ENCODE measurements around the gene CTNNBIP1.

Gene CTNNBIP1

DNA sequence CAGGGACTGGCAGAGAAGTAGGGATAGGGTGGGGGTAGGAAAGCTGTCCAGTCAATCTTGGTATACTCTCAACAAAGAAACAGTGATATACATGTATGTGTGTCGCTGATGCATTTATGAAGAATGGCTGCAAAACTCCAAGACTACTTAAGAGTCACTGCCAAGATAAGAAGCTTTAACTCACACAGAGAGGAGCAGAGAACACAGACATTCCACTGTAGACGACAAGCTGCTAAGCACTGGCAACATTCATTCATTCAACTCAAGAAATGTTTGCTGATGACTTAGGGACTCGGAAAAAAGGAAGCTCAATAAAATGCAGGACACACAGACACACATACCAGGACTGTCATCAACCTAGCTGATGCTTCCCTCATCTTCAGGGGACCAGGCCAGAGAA lies 5.5 kb downstream of the CTNNBIP1 start:
- DNase-seq (ENCODE audit: low spot score): no peak

DNA sequence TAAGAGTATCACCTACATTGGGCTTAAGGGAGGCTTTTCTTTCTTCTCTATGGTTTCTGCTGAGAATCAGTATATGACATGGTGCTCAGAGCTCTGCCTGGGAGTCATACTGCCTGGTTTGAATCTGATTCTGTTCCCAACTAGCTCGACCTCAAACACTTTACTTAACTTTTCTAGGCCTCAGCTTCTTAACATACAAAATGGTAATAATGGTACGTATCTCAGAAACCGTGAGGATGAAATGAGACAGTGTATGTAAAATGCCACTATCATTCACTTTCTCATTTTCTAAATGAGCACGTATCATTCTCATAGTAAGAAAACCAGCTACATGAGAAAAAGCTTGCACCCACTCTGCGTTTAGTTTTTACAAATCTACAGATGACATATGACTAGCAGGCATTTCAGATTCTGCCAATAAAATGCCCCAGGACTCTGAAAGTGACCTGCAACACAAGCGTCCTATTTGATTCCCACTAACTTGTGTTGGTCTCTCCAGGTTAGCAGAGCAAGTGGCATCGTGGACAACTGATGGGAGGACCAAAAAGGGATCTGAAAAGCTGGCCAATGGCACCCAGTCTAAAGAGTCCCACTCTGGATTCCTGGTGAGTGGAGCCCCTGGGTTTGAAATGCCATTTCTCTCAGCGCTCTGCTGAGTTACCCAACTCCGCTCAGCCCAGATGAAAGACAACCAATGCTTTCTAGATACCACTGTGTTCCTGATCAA lies 6.1 kb downstream of the CTNNBIP1 start:
- DNase-seq (ENCODE audit: low spot score): no peak

DNA sequence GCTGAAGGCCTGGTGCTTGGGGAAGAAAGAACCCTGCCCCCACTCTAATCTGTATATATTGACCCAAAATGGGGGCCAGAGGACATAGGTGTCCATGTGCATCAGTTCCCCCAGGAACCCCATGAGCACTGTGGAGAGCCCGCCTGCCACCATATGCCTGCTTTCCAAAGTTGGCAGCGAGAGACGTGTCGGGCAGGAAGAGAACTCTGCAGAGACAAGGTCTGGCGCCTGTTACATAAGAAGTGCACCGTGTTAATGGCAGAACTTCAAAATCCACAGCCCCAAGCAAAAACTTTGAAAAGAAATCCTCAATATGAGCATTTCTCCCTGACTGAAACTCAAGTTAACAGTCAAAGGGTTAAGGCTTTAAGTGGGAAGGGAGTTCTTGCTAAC lies 8.0 kb downstream of the CTNNBIP1 start:
- no peak for DNase-seq (ENCODE audit: low spot score)

DNA sequence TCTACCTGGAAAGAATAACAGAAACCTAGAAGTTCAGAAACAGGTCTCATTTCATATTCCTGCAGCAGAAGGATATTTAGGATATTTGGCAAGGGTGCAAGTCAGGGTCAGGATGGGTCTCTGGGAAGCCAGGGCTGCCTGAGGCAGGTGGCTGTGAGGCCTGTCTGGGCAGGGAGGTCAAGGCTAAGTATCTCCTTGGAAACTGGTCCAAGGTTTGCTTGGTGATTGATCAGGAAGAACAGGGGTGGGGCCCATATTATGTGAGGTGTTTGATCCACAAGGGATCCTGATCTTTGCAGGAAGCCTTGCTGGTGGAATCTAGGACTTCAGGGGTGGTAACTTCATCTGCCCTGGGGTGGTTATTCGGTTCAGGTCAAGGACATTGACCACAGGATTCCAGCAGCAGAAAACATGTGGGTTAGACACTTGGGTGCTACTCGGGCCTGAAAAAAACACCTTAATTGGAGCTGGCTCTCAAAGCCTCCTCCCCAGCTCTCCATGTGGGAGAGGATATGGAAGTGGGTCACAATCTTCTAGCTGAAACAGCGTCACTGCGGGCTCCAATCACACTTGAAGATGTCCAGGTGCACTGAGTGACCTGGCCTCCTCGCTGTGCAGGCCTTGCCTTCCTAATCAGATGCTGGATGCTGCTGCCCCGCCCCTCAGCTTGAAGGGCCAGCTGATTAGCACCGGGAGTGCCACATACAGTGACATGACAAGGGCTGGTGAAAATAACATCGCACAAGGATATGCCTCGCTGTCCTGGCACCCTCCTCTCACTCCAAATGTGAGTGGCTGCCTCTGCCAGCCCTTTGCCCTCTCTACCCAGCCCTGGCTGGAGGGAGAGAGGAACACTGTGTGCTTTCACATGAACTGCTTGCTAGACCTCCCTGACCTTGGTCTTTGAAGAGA lies 8.7 kb downstream of the CTNNBIP1 start:
- no peak for DNase-seq (ENCODE audit: low spot score)

DNA sequence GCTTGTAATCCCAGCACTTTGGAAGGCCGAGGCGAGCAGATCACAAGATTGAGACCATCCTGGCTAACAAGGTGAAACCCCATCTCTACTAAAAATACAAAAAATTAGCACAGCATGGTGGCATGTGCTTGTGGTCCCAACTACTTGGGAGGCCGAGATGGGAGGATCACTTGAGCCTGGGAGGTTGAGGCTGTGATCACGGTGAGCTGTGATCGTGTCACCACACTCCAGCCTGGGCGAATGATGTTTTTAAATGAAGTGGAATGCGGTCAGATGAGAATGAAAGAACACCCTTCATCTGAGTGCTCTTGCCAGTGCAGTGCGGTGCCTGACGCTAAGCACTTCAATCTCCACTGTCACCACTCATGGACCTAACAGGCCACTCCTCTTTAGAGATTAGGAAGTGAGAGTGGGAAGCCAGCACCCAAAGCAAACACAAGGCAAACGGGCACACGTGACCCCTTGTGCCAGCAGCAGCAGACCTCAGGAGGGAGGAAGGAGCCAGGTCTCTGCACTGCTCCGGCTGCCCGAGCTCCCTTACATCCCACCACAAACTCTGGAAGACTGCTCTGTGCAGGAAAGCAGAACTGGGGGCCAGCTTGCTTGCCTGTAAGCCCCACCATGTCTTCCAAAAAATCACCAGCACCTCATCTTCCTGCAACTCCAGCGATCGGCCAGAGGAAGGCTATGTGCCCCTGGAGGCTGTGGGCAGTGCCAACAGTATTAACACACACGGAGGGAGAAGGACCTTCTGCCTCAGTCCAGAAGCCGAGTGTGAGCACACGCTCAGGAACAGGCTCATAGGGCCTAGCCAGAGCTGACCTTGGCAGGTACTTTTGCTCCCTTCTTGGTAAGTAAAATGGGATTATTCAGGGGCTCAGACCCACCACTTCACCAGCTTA lies 9.7 kb downstream of the CTNNBIP1 start:
- DNase-seq (ENCODE audit: low spot score): peak; percentile 4

DNA sequence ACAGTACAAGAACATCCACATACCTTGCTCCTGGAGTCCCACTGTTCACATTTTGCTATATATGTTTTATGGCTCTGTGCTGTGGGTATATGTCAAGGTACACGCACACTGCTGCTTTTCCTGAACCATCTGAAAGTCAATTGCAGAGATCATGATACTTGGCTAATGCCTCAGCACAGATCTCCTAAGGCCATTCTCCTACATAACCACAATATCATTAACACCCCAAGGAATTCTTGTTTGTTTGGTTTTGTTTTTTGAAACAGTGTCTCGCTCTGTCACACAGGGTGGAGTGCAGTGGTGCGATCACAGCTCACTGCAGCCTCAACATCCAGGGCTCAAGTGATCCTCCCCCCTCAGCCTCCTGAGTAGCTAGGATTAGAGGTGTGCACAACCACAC lies 16.0 kb downstream of the CTNNBIP1 start:
- DNase-seq (ENCODE audit: low spot score): no peak

DNA sequence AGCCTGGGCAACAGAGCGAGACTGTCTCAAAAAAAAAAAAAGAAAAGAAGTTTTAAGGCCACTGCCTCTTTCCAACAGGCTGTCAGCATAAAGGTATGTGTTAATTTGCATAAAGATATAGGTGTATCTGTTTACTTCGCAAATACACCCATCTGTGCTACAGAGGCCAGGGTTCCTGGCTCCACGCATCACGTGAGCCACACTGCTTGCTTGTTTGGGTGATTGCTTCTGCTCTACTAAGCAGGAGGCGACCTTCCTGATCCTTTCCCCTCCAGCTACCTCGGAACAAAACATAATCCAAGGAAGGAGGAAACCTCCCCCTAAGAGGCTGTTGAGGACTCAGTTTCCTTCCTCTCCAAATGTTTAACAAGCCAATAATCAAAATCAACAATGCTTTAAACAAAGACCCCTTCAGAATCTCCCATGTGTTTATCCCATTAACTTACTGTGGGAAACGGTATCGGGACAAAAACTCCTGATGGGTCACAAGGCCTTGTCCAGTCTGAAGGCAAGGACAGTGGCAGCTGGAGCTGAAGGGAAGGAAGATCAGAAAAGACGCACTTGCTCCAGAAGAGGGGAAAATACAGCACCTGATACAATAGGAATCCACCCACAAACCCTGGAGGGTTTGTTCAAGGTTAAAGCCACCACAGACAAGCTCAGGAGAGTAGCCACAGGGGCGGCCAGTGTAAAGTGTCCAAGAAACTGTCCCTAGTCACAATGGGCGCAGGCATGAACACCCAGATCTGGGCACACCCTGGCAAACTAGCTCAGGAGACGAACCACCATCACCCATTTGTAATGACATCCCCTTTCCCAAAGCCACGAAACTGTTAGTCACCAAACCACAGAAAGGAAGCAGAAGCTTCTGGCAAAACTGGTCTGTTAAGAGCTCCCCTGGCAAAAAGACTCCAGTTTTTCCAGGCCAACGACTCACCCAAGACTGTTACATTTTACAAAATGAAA lies 17.2 kb downstream of the CTNNBIP1 start:
- DNase-seq (ENCODE audit: low spot score): no peak

DNA sequence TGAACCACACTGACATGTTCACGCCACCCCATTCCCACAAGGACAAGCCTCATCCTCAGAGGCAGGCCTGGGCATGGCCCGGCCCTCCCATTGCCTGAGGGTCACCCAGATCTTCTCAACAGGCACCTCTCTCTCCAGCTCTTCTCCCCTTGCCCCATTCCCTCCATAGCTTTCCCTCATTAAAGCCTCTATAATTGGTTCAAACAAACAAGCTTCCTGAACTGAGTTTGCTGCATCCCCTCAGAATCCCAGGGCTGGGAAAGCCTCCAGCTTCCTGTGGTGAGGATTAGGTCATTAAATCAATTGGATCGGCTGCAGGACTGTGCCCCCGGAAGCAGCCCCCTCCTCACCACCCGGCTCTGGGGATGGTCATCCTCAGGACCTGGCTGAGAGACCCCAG lies 18.9 kb downstream of the CTNNBIP1 start:
- no peak for DNase-seq (ENCODE audit: low spot score)

DNA sequence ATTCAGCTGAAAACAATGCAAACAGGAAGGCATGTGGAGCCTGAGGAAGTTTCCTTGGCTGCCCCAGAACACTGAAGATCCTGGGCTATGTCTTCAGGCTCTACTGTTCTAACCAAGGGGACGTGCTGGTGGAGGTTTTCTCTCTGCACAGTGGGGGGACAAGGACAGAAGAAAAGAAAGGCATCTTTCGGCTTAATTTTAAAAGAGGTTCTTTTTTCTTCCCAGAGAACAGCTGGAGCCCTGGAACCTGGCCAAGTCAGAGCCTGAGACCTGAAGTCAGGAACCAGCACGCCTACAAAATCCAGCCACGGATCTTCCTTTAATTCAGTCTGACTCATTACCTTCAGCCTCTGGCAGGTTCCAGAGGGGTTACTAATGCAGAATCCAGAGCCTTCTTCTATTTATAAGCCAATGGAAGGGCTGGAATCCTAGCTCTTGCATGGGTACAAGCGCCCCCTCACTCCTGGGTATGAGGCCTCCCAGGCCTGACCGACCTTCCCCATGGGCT lies 19.8 kb downstream of the CTNNBIP1 start:
- DNase-seq (ENCODE audit: low spot score): no peak

DNA sequence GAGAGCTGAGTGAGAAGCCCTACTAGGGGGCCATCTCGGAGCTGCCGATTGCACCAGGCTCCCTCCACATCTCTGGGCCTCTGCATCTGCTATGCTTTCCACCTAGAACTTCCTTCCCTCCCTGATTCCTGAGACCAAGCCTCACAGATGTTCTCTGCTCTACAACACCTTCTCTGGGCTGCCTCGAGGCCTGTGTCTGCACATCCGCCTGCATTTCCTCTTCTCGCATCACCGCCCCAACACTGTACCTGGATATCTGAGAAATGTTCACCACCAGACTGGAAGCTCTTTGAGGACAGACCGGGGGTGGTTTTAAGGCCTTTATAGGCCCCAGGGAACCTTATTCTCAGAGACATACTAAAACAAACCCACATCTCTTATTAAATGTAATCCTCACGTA lies 20.7 kb downstream of the CTNNBIP1 start:
- DNase-seq (ENCODE audit: low spot score): no peak

DNA sequence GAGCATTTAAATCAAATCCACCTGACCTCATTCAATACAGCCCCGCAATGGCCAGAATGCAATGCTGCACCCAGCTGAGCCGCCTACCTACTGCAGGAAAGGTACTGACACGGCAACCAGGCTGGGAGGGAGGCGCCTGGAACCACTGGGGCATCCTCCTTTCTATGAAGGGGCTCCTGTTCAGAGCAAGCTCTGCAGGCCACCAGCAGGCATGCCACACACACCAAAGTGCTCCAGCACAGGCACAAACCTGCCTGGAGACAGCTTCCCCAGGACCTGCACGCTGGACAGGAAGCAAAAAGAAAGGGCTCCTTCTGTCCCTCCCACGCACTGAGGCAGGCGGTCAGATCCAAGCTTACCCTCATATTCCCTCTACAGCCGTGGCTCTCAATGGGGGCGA lies 21.2 kb downstream of the CTNNBIP1 start:
- no peak for DNase-seq (ENCODE audit: low spot score)

DNA sequence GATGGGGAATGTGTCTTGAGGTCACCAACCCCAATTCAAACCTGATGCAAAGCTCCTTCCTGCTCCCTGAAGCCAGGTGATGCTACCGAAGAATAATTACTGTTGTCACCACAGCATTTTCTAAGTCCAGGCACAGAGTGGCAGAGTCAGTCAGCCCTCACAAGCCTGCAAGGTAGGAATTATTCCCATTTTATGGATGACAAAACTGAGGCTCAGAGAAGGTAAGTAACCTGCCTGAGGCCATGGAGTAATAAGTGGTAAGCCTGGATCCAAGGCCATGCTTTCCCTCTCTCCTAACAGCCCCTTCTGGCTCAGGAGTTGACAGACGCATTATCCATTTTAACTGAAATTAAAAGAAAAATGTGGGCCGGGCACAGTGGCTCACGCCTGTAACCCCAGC lies 23.0 kb downstream of the CTNNBIP1 start:
- no peak for DNase-seq (ENCODE audit: low spot score)

DNA sequence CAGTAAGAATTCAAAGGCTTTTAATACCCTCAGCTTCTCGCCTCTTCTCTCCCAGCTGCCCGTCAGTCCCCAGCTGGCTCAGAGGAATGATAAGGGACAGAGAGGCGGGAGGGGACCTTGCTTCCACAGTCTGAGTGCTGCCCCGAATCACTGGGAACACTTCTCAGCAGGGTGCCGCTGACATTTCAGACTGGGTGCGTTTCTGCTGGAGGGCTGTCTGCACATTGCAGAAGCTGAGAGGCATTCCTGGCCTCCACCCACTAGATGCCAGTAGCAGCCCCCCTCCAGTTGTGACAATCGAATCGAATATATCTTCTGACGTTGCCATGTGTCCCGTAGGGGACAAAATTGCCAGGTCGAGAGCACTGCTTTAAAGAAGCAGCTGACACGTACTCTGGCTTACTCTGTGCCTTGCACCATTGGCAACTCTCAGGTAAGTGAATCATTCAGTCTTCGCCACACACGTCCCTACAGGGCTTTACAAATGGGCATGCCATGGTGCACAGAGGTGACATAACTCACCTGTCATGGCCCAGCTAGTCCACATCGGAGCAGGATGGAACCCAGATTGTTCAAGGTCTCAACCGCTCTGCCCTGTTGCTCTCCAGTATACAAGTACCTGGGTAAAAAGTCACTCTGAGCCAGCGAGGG lies 23.9 kb downstream of the CTNNBIP1 start:
- no peak for DNase-seq (ENCODE audit: low spot score)

DNA sequence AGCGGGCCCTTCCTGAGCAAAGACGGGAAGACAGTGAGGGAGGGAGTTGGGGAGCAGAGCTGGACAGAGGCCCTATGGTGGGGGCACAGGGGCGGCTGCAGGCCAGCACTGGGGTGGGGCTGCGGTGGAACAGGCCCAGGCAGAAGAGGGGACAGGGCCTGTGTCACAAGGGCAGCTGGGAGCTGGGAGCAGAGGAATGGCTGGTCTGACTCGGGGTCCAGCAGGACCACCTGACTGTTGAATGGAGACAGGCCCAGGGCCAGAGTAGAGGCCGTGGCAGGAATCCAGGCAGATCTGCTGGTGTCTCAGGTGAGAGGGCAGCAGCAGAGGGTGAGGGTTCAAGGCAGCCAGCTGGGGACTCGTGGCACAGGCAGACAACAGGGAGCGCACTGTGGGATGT lies 25.3 kb downstream of the CTNNBIP1 start:
- DNase-seq (ENCODE audit: low spot score): no peak

DNA sequence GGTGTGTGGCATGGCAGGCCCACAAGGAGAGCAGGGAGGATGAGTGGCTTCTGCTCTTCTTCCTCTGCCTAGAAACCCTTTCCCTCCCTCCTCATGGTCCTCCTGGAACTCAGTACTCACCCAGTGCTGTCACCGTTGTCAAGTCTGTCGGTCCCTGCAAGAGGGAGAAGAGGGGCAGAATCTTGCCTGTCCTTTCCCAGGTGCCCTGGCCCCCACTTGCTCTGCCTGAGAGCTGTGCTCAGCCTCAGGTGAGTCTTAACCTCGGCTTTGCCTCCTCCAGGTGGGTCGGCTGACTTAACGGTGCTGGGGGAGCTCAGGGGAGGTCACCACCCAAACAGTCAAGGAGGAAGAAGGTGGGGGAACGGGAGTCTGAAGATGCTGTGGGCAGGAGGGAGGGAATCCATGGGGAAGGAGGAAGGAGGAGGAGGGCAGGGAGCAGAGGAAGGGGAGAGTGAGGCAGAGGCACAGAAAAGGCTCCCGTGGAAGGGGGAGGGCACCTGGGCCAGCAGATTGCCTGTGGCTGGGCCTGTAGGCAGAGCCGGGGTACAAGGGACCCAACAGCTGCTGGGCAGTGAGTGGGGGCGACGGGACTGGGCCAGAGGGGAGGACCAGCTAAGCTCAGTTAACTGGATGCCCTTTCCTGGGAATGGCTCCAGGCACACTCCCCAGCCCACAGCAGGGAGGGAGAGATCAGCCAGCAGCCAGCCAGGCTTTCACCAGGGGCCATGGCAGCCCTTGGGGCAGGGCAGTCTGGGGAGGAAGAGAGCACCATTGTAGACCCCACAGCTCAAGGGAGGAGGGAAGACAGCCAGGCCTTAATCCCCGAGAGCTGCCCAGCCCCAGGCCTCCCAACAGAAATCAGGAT lies 26.3 kb downstream of the CTNNBIP1 start:
- no peak for DNase-seq (ENCODE audit: low spot score)

DNA sequence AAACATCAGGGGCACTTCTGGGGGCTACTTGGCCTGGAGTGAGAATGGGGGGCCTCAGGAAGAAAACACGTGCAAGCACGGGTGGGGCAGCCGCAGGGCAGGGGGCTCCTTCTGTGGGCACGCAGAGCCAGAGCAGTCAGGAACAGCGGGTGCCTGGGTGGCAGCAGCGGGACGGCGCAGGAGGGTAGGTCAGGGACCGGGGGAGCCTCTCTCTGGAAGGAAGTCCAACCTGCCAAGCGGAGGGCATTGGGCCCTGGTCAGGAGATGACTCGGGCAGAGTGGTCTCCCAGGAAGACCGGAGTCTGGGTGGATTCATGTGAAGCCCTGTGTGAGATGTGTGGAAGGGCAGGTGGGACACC lies 27.1 kb downstream of the CTNNBIP1 start:
- no peak for DNase-seq (ENCODE audit: low spot score)

DNA sequence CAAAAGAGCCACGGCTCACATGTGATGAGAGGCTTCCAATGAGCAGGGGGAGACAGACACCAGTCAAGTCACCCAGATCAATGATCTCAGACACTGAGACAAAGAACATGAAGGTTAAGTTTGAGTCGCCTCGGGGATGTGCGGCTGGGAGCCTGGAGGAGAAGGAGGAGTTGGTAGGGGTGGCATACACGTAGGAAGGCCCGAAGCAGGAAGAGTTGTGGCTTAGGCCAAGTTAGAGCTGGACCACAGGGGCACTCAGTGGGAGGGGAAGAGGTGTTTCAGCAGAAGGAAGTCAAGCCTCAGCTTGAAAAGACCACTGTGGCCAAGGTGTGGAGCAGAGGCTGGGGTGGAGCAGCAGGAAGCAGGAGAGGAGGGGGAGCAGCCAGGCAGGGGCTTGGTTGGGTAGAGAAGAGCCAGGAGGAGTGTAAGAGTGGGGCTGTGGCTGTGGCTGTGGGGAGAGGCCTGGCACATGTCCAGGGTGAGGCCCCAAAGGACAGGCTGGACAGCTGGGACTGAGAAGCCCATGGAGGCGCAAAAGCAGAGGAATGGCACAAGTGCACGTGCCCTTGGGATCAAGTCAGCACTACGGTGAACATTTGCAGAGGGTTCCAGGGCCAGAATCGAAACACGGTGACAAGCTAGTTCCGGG lies 27.6 kb downstream of the CTNNBIP1 start:
- no peak for DNase-seq (ENCODE audit: low spot score)

DNA sequence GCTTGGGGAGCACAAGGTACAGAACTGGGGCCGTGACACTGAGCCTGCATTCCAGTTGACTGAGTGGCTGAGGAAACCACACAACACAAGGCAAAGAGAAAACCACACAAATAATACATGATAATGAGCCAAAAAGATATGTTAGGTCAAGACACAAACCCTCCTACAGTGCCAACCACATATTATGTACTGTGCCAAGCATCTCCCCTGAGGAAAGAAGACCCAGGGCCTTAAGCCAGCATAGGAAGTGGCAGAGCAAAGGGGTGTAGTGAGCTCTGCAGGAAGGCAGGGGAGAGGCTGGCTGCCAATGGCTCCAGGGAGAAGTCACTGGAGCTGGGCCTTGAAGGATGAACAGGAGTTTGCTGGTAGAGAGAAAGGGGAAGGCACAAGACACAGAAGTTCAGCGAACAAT lies 28.2 kb downstream of the CTNNBIP1 start:
- no peak for DNase-seq (ENCODE audit: low spot score)

DNA sequence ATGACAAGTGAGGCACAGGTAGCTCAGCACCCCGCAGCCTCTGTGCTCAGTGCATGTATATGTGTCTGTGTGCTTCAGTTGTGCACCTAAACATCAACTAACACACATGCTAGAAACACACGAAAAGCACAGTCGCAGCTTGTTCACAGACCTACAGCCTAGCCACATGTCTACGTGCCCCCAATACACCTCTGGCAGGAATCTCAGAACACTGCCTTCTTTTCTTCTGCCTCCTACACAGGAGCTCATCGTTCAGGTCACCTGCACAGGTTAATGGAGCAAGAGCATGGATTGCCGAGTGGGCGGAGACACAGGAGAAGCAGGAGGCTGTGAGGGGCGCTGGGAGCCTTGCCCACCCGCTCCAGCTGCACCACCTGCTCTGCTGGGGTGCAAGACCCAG lies 31.7 kb downstream of the CTNNBIP1 start:
- DNase-seq (ENCODE audit: low spot score): no peak

Data from CD4-positive, alpha-beta T cell treated with Interleukin-6 at 100 ng/mL for 8 hours (primary cell).